Peyer's patch (tissue), 4 donors: ENCODE data around the gene FOSL1.

ENCODE experiments used
- CTCF ChIP-seq, 6 experiments: fragments of 450-650 bp in 4 of 6; fragments of 200-600 bp in 2 of 6; sonication (generic) in 1 of 6; IDR thresholded peaks; one replicate each; pipeline ENCODE4 v1.5.1; 2017 to 2019; ENCODE audit warnings: antibody characterized with exemption in 6 of 6, mild to moderate bottlenecking in 3 of 6, moderate library complexity in 1 of 6
- POLR2A ChIP-seq, 2 donors: fragments of 450-650 bp; IDR thresholded peaks; one replicate each; pipeline ENCODE4 v1.5.1; 2017; ENCODE audit warnings: antibody characterized with exemption in 2 of 2, mild to moderate bottlenecking in 2 of 2, moderate library complexity in 2 of 2

- TF ChIP-seq POLR2A (IDR thresholded peaks at IDR 0.05) (no peak), CTCF (IDR thresholded peaks at IDR 0.05) (no peak)
Observed at GRCh38 chr11:65880844-65881421, 19.3 kb downstream of the FOSL1 start.
